NCI-H1048 (cell line): ENCODE data around the gene KCNC4.

Source experiments
- DNase-seq: peaks from one replicate; lab custom pipeline; 2025; lab: John Stamatoyannopoulos, UW

KCNC4 gene

DNA sequence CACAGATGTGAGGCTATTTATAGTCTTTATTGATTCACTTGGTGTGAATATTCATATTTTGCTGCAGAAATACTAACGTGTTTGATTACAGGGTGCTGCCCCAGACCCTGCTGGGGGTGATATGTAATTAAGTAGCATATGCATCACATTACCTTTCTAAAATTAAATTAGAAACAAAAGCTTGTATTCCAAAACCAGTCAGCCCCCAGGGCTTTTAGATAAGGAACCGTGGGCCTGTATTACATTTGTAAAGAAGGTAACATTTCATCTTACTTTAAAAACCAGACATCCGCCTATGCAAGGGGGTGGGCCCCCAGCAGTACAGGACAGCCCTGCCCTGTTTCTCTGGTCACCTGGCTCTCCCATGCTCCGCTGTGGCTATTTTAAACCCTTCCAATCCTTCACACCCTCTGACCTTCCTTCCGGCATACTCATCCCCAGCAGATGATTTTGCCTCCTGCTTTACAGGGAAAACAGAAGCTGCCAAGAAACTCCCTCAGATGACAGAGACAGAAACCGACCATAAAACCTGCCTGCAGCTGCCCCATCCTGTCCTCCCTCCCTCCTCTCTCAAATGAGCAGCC, 22.0 kb upstream of the KCNC4 start:
- DNase-seq, result no peak

DNA sequence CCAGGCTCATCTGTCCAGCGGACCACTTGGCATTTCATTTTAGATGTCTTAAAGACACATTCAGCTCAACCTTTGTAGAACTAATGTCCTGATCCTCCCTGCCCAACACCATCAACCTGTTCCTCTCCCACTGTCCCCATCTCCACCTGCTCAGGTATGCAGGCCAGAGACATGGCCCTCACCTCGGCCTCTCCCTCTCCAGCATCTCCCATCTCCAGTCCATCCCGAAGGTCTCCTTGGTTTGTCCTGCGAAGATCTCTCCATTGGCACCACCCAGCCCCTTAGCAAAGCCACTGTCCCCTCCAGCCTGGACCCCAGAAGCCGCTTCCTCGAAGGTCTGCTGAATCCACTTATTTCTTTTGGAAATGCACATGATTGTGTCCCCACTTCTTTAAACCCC, 20.9 kb upstream of the KCNC4 start:
- DNase-seq, result no peak

DNA sequence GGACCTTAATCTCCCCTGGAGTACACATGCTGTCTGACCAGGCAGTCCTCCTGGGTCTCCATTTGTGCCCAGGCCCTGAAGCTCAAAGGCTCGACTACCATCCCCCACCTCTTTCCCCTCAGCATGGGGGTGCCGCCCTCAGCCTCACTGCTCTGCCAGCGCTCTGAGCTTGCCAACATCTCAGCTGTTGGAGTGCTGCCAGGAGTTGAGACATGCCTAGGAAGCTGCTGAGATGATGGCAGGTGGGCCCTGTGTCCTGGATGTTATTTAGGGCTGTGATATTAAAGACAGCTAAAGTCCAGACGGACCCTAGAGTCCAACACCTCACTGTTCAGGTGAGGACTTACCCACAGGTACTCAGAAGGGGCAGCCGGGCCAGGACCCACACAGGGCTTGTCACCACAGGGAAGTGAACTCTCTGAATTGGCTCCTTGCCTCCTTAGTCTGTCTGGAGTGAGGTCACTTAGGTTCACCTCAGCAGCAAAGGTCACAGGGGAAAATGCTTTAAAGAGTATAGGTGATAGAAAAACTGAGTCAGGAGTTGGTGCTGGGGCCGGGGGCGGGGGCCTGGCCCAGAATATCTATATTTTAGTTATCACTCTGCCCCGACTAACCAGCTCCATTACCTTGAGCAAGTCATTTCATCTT, 19.7 kb upstream of the KCNC4 start:
- no peak for DNase-seq

DNA sequence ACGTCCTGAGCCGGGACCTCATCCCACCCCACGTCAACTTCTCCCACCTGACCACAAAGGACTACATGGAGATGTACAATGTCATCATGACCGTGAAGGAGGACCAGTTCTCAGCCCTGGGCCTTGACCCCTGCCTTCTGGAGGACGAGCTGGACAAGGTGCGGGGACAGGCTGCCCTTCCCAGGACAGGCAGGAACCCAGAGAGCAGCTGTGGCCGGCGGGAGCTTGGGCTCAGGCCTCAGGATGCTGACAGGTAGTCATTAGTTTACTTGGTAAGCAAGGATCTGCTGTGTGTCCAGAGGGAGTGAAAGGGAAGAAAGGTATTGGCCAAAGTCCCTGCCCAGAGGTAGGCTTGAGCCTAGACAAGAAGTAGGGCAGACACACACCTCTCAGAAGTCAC, 17.6 kb upstream of the KCNC4 start:
- DNase-seq, result no peak

DNA sequence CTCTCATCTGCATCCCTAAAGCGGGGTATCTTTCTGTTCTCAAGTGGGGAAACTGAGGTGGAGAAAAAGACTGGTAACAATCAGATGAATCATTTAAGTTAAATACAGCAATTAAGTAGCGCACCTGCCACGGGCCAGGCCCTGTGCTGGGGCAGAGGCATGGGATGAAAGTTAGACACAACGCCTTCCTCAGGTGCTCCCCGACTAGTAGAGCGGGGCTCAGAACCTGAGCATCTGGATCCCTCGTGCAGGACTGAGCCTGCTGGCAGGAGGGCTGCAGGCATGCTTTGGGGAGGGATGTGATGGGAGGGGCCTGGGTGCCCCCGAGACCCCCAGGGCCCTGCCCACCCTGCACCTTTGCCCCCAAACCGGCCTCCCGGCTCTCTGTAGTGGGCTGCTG, 14.9 kb upstream of the KCNC4 start:
- no peak for DNase-seq

DNA sequence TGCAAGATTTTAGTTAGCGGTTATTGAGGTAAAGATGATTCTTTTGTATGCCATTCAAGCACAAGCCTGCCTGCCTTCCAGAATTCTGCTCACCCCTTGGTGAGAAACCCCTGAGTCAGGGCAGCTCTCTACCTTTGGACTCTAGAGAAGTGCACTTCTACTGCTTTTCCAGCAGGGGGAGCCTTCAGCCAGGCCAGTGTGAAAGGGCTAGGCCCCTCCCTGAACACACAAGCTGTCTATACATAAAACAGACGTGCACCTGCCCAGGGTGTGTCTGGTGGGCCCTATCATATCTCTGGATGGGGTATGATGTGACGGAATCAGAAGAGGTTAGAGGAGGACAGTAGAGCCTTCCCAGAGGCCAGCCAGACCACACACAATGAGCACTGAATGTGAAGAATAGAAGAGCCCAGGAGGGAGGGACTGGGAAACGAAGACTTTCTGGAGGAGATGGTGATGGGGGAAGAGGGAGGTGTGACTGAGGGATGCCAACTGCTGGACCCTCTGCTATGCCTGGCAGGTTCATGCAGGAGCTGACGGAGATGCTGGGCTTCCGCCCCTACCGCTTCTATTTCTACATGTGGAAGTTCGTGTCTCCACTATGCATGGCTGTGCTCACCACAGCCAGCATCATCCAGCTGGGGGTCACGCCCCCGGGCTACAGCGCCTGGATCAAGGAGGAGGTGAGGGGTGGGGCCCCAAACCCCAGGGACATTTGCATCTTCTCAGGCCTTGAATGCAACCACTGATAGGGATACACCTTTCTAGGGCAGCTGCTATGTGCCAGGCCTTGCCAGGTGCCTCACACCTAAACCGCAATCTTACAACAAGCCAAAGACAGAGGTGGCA, 13.0 kb upstream of the KCNC4 start:
- no peak for DNase-seq

DNA sequence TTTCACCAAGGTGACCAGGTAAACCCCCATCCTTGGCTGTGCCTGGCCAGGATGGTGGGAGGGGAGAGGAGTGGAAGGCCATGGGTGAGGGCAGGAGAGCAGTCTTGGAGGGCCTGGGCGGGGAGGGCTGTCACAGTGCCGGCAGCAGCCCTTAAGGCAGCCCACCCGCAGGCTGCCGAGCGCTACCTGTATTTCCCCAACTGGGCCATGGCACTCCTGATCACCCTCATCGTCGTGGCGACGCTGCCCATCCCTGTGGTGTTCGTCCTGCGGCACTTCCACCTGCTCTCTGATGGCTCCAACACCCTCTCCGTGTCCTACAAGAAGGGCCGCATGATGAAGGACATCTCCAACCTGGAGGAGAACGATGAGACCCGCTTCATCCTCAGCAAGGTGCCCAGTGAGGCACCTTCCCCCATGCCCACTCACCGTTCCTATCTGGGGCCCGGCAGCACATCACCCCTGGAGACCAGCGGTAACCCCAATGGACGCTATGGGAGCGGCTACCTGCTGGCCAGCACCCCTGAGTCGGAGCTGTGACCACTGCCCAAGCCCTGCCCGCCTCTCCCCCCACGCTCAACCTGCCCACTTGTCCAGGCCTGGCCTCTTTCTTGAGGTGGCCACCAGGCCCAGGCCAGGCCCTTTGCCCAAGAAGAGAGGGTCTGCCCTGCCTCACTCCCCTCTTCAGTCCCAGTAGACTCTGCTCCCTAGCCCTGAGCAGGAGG, 12.0 kb upstream of the KCNC4 start:
- DNase-seq, result no peak

DNA sequence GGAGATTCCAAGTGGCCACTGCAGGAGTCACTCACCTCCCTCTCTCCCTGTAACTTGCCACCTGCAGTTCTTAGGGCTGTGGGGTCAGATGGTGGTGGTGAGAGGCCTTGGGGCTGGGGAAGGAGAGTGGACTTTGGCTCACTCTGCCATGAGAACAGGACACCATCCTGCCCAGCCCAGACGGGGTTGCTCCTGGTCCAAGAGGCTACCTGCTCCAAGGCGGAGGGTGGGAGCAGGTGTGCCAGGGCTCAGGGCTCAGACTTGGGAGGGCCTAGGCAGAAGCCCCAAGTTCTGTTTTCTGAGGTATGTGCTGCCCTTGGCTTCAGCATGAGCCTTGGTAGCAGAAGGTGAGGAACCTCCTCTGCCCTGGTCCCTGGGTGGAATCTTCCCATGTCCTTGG, 11.4 kb upstream of the KCNC4 start:
- no peak for DNase-seq

DNA sequence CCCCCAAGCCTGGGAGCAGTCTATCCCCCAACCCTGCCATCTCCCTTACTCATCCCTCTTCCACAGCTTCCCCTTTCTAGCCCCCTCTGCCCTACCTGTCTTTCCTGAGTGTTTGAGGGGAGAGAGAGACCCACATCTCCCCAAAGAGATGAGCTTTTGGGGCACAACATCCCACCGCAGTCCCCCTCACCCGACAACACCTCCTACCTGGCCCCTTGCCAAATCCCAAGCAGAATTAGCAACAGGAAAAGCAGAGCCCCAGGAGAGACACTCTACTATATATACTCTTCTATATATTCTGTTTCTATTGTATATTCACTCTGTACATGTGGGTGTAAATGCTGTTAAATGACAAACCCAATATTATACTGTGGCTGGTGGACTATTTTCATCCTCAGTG, 9.9 kb upstream of the KCNC4 start:
- DNase-seq, result no peak

DNA sequence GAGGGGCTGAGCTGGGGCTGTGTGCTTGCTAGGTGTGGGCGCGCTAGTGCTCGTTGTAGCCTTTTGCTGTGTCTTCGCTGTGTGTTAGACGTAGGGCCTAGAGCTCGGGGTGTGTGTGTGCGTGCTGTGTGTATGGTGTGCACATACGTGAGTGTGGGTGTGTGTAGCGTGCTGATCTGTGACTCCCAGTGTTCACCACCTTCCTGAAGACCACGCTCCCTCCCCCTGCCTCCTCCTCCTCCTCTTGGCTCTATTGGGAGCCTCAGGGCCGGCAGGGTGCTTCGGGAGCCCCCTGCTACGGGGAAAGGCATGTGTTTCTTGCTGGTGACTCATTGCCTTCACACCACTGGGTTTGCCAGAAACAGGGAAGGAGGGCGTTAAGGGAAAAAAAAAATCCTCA, 9.4 kb upstream of the KCNC4 start:
- DNase-seq, result no peak

DNA sequence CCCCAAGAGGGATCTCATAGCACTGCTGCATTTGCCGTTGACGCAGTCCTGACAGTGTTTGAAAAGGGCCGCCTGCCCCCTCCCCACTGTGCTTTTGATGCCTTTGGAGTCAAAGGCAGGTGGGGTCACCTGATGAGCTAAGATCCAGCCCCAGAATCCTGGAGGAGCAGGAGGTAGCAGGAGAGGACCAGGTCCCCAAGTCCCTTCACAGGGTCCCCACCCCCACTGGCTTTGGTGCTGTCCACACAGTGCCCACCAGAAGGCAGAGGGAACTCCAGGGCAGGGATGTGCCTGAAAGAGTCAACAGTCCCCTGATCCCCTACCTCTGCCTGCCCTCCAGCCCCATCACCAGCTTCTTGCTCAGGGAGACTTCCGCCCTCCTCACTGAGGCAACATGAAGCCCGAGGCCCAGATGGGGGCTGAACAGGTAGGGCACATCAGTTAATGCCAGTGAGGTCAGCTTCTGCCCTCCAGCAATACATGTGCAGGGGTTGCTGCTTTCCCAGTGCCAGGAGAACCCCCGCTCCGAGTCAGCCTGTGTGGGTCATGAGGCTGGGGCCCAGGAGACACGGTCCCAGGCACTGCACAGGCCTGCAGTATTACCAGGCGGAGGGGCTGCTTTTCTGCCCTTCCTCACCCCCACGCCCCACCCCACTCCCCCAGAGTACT, 8.8 kb upstream of the KCNC4 start:
- DNase-seq, result no peak

DNA sequence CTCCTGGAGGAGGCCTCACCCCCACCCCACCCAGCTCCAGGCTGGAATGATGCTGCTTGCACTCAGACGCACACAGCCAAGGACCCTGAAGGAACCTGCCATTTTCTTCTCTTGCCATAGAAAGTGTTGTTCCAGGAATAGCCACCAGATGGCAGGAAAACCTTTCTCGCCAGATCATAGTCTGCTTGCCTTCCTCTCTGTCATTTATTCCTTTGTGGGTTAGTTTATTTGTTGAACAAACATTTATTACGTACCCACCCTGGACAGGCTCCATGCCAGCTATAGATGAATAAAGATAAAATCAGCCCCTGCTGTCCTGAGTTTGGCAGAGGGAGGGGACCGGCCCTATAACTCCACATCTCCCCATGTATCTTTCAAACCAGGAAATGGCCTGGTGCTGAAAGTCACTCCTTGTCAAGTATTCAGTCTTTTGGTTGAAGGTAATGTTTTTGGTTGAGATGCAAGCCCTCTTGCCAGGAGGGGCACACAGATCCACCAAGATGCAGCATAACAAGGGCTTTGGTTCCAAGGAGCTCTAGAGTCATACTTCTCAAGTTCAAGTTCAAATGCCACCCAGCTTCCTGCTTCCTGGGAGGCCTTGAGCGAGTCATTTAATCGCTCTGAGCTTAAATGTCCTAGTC, 7.0 kb upstream of the KCNC4 start:
- no peak for DNase-seq

DNA sequence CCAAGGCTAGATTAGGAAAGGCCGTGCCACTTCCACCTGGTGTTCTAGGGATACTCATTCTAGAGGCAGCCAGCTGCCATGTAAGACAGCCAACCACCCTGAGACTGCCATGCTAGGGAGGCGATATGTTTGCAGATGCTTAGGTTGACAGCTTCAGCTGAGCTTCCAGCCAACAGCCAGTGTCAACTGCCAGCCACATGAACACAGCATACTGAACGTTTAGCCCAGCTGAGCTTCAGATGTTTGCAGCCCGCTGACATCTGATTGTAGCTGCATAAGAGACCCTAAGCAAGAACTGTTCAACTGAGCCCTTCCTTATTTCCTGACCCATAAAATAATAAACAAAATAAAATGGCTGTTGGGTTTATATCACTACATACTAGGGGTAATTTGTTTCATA, 5.0 kb upstream of the KCNC4 start:
- DNase-seq, result no peak

DNA sequence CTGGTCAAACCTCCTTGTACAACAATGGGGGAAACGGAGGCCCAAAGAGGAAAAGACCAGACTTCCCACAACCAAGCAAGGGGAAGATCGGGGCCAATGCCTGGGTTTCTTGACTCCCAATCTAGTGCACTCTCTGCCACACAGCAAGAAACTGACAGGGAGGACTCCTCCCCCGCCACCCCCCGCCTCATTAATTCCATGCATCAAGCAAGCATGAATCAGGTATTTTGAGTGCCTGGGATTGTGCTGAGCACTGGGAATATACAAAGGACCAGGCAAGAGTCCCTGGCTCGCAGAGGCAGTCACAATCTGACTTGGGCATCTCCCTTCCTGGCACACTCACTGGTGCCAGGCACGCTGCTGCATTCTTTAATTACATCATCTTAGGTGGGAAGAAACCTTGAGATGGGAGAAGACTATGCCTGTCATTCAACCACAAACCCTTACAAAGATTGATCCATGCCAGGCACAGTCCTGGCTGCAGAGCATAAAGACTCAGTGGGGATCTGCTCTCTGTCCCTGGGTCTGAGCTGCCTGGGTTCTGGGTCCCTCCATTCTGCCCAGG, 4.4 kb upstream of the KCNC4 start:
- DNase-seq, result no peak

DNA sequence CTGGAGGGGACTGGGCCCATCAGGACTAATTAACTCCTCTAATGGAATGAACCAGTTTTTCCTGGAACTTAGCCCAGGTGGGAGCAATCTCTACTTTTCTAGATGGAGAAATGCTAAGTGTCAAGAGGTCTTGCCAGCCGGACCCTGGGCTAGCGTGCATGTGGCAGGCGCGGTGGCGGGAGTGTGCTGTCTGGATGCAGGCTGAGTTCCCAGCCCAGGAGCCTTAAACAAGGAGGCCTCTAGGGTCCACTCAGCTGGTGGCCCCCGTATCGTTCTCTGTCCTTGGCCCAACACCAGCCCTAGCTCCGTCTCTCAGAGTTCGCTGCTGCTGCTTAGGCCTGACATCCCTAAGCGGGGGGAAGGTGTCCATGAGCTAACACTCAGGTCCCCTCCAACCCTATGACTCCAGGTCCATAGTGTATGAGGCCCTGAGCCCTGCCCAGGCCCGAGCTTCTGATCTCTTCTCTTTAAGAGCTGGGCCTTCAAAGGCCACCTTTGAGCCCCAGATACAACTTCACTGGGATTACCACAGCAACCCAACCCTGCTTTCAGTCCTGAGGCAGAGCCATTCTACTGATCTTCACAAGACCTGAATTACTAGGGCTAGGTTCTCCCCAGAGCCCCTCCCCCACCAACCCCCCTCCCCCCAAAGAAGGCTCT, 3.7 kb upstream of the KCNC4 start:
- DNase-seq, result no peak

DNA sequence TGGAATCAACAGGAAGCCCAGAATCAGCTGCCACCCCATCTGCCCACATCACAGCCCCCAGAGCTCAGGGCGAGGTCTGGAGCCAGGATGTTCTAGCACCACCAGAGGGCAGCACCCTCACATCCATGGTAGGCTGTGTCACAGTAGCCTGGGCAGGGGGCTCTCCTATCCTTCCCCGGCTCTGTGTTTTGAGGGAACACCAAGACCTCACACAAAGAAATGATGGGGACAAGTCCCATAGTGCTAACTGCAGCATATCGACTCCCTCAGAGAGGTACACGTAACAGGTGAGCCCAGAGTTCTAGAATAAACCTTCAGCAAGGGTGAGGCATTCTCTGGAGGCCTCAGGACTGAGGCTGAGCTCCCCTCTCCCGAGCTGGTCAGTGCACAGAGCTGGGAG, 2.3 kb upstream of the KCNC4 start:
- DNase-seq, result no peak

DNA sequence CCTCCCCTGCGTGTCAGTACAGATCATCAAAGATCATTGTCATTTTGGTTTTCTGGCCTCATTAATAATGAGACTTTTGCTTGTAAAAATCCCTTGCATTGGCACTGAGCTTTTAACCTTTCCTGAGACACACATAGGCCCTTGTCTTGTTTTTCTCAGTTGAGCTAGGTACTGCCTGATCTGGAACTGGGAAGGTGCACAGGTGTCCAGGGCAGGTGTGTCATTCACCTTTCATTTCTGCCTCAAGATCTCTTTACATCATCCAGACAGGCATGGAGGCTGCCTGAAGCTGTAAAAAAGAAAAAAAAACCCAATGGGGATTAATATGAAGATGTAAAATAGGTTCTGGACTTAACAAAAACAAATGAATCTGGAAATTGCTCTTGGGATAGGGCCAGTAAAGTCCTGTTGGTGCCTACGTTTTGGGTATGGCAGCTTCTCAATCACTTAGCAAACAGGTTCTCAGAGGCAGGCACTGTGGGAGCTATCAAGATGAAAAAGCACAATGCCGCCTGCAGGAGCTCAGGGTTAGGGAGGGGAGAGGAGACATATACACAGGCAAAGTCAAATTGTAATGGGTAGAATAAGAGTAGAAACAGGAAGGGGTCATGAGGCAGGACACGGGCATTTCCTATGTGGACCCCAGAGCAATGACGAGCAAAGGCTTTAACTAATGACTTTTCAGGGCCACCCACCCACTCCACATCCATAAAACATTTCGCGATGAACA, 1.0 kb upstream of the KCNC4 start:
- DNase-seq, result no peak

DNA sequence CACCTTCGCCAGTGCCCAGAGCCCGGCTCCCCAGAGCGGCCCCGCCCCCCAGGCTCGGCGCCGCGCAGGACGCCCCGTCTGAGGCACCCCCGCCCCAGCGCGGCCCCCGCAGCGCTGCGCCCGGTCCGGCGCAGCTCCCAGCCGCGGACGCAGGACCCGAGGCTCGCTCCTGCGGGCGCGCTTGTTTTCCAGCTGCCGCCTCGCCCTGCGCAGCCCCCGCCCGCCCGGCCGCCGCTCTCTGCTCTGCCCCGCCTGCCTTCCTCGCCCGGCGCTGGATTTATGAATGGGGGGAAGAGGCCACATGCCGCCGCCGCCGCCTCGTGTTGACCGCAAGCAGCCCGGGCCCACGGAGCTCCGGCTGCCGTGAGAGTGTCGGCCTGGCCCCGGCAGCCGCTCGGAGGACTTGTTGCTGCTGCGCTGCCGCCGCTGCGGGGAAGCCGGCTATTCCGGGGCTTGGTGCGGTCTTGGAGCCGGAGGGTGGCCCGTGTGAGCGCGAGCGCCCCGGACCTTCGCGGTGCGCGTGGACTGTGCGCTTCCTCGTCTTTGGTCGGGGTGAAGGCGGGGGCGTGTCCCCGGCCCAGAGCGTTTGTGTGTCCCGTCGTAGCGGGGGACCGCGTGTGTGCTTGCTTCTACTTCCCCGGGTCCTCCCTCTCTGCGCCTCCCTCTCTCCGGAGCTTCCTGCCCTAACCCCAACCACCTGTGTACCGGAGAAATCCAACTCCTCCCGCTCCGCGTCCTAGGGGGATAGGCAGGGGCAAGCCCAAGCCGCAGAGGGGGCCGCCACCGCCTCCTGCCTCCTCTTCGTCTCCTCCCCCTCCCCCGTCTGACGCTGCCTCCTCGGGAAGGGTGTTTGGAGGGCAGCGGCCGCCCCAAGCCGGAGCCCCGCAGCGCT, 736 bp downstream of the KCNC4 start:
- no peak for DNase-seq

DNA sequence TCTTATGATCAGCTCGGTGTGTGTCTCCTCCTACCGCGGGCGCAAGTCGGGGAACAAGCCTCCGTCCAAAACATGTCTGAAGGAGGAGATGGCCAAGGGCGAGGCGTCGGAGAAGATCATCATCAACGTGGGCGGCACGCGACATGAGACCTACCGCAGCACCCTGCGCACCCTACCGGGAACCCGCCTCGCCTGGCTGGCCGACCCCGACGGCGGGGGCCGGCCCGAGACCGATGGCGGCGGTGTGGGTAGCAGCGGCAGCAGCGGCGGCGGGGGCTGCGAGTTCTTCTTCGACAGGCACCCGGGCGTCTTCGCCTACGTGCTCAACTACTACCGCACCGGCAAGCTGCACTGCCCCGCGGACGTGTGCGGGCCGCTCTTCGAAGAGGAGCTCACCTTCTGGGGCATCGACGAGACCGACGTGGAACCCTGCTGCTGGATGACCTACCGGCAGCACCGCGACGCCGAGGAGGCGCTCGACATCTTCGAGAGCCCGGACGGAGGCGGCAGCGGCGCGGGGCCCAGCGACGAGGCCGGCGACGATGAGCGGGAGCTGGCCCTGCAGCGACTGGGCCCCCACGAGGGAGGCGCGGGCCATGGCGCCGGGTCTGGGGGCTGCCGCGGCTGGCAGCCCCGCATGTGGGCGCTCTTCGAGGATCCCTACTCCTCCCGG, 1.5 kb downstream of the KCNC4 start:
- DNase-seq, result no peak
